SH-SY5Y (cell line): ENCODE measurements around the gene CEP78.

Experiments
- GATA2 ChIP-seq: IDR thresholded peaks from 2 replicates; pipeline ENCODE4 v1.6.1; 2011; ENCODE audit warnings: mild to moderate bottlenecking, low read depth, low read length
- GATA3 ChIP-seq: IDR thresholded peaks from 2 replicates; pipeline ENCODE4 v1.6.1; 2011; ENCODE audit warnings: low read depth, mild to moderate bottlenecking, low read length, moderate library complexity

GRCh38 chr9:78278801-78279200, 42.9 kb downstream of the CEP78 start:
- TF ChIP-seq GATA2 (no peak), GATA3 (no peak)
